Measurements from ENCODE around the gene RPS3. TPM values are rescaled to one million over a fixed set of nuclear protein-coding genes. Genes with fewer than 3 reads are reported as not detected.

RPS3 gene
- total and polyA plus RNA-seq, 2 of the 13 experiments (the other 11 are each of a cell fraction or from before 2014, with no cell fraction given) = 2,143 to 3,616 TPM

GRCh38 chr11:75350743-75351540 is 48.4 kb upstream of the RPS3 start (continued):
- TF ChIP-seq ZNF691 (CRISPR knock-in tag; IDR thresholded peaks at IDR 0.05; ENCODE audit: borderline replicate concordance, low read depth) = peak; percentile 71; the same call in 1 of the 2 replicates
- no peak for TF ChIP-seq NFE2 (CRISPR knock-in tag; IDR thresholded peaks at IDR 0.05)
- TF ChIP-seq PATZ1 (CRISPR knock-in tag; IDR thresholded peaks at IDR 0.05) = peak; percentile 92
- 0 out of 2 replicates have a peak, but pooled peaks have one; percentile 9 for TF ChIP-seq TFE3 (CRISPR knock-in tag; IDR thresholded peaks at IDR 0.05)
- TF ChIP-seq TOE1 (CRISPR knock-in tag; IDR thresholded peaks at IDR 0.05) = no peak
- TF ChIP-seq CTCF (CRISPR knock-in tag; IDR thresholded peaks at IDR 0.05) = peak; percentile 60
- peak; percentile 51; the same call in 1 of the 2 replicates for TF ChIP-seq RXRA (CRISPR knock-in tag; IDR thresholded peaks at IDR 0.05)
- TF ChIP-seq IRF2 (CRISPR knock-in tag; IDR thresholded peaks at IDR 0.05) = 0 out of 2 replicates have a peak, but pooled peaks have one; percentile 27
- TF ChIP-seq ZNF746 (CRISPR knock-in tag; IDR thresholded peaks at IDR 0.05) = peak; percentile 53; the same call in 1 of the 2 replicates
- no peak for TF ChIP-seq NFKB2 (CRISPR knock-in tag; IDR thresholded peaks at IDR 0.05; ENCODE audit: borderline replicate concordance)
- peak; percentile 80; the same call in 1 of the 2 replicates for TF ChIP-seq MYC (CRISPR knock-in tag; IDR thresholded peaks at IDR 0.05; ENCODE audit: borderline replicate concordance)
- peak; percentile 16; the same call in 1 of the 2 replicates for TF ChIP-seq ZNF501 (CRISPR knock-in tag; IDR thresholded peaks at IDR 0.05)
- no peak for TF ChIP-seq E2F5 (CRISPR knock-in tag; conservative IDR thresholded peaks at IDR 0.05)
- peak; percentile 79 for TF ChIP-seq HIC2 (CRISPR knock-in tag; IDR thresholded peaks at IDR 0.05; ENCODE audit: low read depth)
- peak; percentile 12; the same call in 1 of the 2 replicates for TF ChIP-seq STAG1 (CRISPR knock-in tag; IDR thresholded peaks at IDR 0.05)
- 0 out of 2 replicates have a peak, but pooled peaks have one; percentile 75 for TF ChIP-seq ZNF446 (CRISPR knock-in tag; IDR thresholded peaks at IDR 0.05)
- 0 out of 2 replicates have a peak, but pooled peaks have one; percentile 45 for TF ChIP-seq GTF3A (CRISPR knock-in tag; conservative IDR thresholded peaks at IDR 0.05)
- peak; percentile 16; the same call in 1 of the 2 replicates for TF ChIP-seq E2F2 (CRISPR knock-in tag; IDR thresholded peaks at IDR 0.05; ENCODE audit: borderline replicate concordance)

All from HepG2 (cell line).